Lower lobe of right lung (tissue), 2 donors: Measurements from ENCODE around the gene MED4. TPM values are rescaled to one million over a fixed set of nuclear protein-coding genes. Genes with fewer than 3 reads are reported as not detected.

ENCODE experiments used
- ATAC-seq, 2 donors: fragments of 200-7000 bp; cut with Tn5 transposase; one replicate each; pipeline ENCODE4 v1.9.1; 2020 to 2022; ENCODE audit warnings: mild to moderate bottlenecking in 2 of 2, moderate library complexity in 2 of 2
- DNase-seq: peaks from one replicate; pipeline ENCODE4 v3.0.0-alpha.2; 2020
- H3K27ac ChIP-seq: fragments of 200-600 bp; one replicate; pipeline ENCODE4 v1.8.0; 2022
- H3K27me3 ChIP-seq: fragments of 200-600 bp; one replicate; pipeline ENCODE4 v1.8.0; 2022; ENCODE audit warnings: low read depth
- H3K36me3 ChIP-seq: fragments of 200-600 bp; one replicate; pipeline ENCODE4 v1.8.0; 2022; ENCODE audit warnings: mild to moderate bottlenecking
- H3K4me1 ChIP-seq: fragments of 200-600 bp; one replicate; pipeline ENCODE4 v1.8.0; 2022
- H3K4me3 ChIP-seq: fragments of 200-600 bp; one replicate; pipeline ENCODE4 v1.8.0; 2022; ENCODE audit warnings: mild to moderate bottlenecking
- H3K9me3 ChIP-seq: fragments of 200-600 bp; one replicate; pipeline ENCODE4 v1.8.0; 2022
- CTCF ChIP-seq: fragments of 200-600 bp; IDR thresholded peaks from one replicate; pipeline ENCODE4 v1.8.0; 2022; ENCODE audit warnings: antibody characterized with exemption, mild to moderate bottlenecking
- intact Hi-C: fragments of 100-400 bp; cut with DNase I; formaldehyde crosslinking; loops from one replicate; pipeline ENCODE4 v1.11.0; 2022
- total RNA-seq: library from RNA; stranded (reverse); fragmentation: NEBNext Ultra II Directional; extraction: Animal tissue kit (Norgen Biotek cat#: 25700); gene quantifications from one replicate; pipeline ENCODE4 v1.2.1, GENCODE V29; 2021
- donor health status: DM: no; HTN: yes; CAD: no; lungs with severe emphysema.

The MED4 gene
- total RNA-seq, 1 donor from 2014 or later, result 41.4 TPM

GRCh38 chr13:48043789-48044503 lies 51.0 kb downstream of the MED4 start:
- no peak for ATAC-seq
- TF ChIP-seq CTCF, result no peak
- intact Hi-C loops, result no loop called here
- no peak for DNase-seq
- Histone ChIP-seq H3K4me3 (no peak overlapping the region), H3K27ac (no peak overlapping the region), H3K9me3 (no peaks in the 10 kb centered on the region), H3K27me3 (no peaks in the 10 kb centered on the region), H3K4me1 (peaks cover under 1% of the 10 kb centered on the region), H3K36me3 (peaks cover 40% of the 10 kb centered on the region)

GRCh38 chr13:48042894-48043293 lies 52.0 kb downstream of the MED4 start:
- H3K4me1 ChIP-seq, result peaks cover 7% of the 10 kb centered on the region
- intact Hi-C loops, result no loop called here
- TF ChIP-seq CTCF, result no peak
- peaks cover 29% of the 10 kb centered on the region for H3K36me3 ChIP-seq
- H3K27me3 ChIP-seq, result no peaks in the 10 kb centered on the region
- H3K27ac ChIP-seq, result no peak overlapping the region
- H3K4me3 ChIP-seq, result no peak overlapping the region
- no peaks in the 10 kb centered on the region for H3K9me3 ChIP-seq
- ATAC-seq (no peak), DNase-seq (no peak)

- DNase-seq (no peak), ATAC-seq (no peak)
- Histone ChIP-seq H3K27ac (no peak overlapping the region), H3K4me3 (no peak overlapping the region), H3K9me3 (no peaks in the 10 kb centered on the region), H3K36me3 (peaks cover 19% of the 10 kb centered on the region), H3K27me3 (no peaks in the 10 kb centered on the region), H3K4me1 (peaks cover 14% of the 10 kb centered on the region)
- intact Hi-C loops, result no loop called here
- no peak for TF ChIP-seq CTCF
Observed at GRCh38 chr13:48040896-48041295, 54.0 kb downstream of the MED4 start.

GRCh38 chr13:48040049-48040448 lies 54.9 kb downstream of the MED4 start:
- no peaks in the 10 kb centered on the region for H3K27me3 ChIP-seq
- no peaks in the 10 kb centered on the region for H3K9me3 ChIP-seq
- ATAC-seq (no peak), DNase-seq (no peak)
- no peak overlapping the region for H3K4me3 ChIP-seq
- H3K36me3 ChIP-seq, result peaks cover 16% of the 10 kb centered on the region
- no peak overlapping the region for H3K27ac ChIP-seq
- H3K4me1 ChIP-seq, result peaks cover 14% of the 10 kb centered on the region
- intact Hi-C loops, result no loop called here
- no peak for TF ChIP-seq CTCF

- Histone ChIP-seq H3K4me1 (peaks cover 14% of the 10 kb centered on the region), H3K4me3 (peak overlapping the region; percentile 60), H3K27me3 (no peaks in the 10 kb centered on the region), H3K36me3 (peaks cover 16% of the 10 kb centered on the region), H3K27ac (no peak overlapping the region), H3K9me3 (no peaks in the 10 kb centered on the region)
- DNase-seq (no peak), ATAC-seq (no peak)
- intact Hi-C loops, result no loop called here
- TF ChIP-seq CTCF, result no peak
Observed at GRCh38 chr13:48038761-48039160, 56.1 kb downstream of the MED4 start.
